Muscle of back (tissue), 11 donors: Measurements from ENCODE around the gene ASCC2. TPM values are rescaled to one million over a fixed set of nuclear protein-coding genes. Genes with fewer than 3 reads are reported as not detected.

Source experiments
- DNase-seq, 3 donors: peaks; one replicate each; pipeline versions ENCODE4 v3.0.0 to v3.0.0-alpha.2; 2013
- polyA plus RNA-seq, 10 donors: library from polyadenylated mRNA; unstranded; fragments of 120-200 nt; gene quantifications; one replicate each; pipeline ENCODE4 v1.2.1, GENCODE V29; 2013; ENCODE audit not compliant: insufficient read length in 10 of 10

ASCC2 gene
- polyA plus RNA-seq, 10 donors: 25.0 to 37.3 (median 31.6) TPM

- no peak for DNase-seq
Observed at GRCh38 chr22:29817724-29818123, 20.4 kb downstream of the ASCC2 start.

- no peak for DNase-seq
Observed at GRCh38 chr22:29816980-29817379, 21.1 kb downstream of the ASCC2 start.

- DNase-seq: no peak
Observed at GRCh38 chr22:29816539-29816938, 21.5 kb downstream of the ASCC2 start.

- peak in 1 of 3 donors; percentile 37 for DNase-seq
Observed at GRCh38 chr22:29816128-29816527, 21.9 kb downstream of the ASCC2 start.

GRCh38 chr22:29815580-29815979 lies 22.5 kb downstream of the ASCC2 start:
- no peak for DNase-seq

GRCh38 chr22:29814003-29814402 lies 24.1 kb downstream of the ASCC2 start:
- DNase-seq: no peak

- DNase-seq: no peak
Observed at GRCh38 chr22:29813563-29813962, 24.5 kb downstream of the ASCC2 start.

- DNase-seq: no peak
Observed at GRCh38 chr22:29813126-29813525, 24.9 kb downstream of the ASCC2 start.

GRCh38 chr22:29811377-29811776 lies 26.7 kb downstream of the ASCC2 start:
- no peak for DNase-seq

- peak in 1 of 3 donors; percentile 52 for DNase-seq
Observed at GRCh38 chr22:29810216-29810615, 27.9 kb downstream of the ASCC2 start.

GRCh38 chr22:29806196-29806595 lies 31.9 kb downstream of the ASCC2 start:
- DNase-seq: peak in 1 of 3 donors; percentile 69

- no peak for DNase-seq
Observed at GRCh38 chr22:29804985-29805384, 33.1 kb downstream of the ASCC2 start.

- DNase-seq: no peak
Observed at GRCh38 chr22:29803190-29803589, 34.9 kb downstream of the ASCC2 start.

- DNase-seq: no peak
Observed at GRCh38 chr22:29801796-29802195, 36.3 kb downstream of the ASCC2 start.

GRCh38 chr22:29801153-29801552 lies 36.9 kb downstream of the ASCC2 start:
- no peak for DNase-seq

GRCh38 chr22:29799217-29799680 lies 38.8 kb downstream of the ASCC2 start:
- DNase-seq: peak in 1 of 3 donors; percentile 65

GRCh38 chr22:29798801-29799200 lies 39.3 kb downstream of the ASCC2 start:
- no peak for DNase-seq

- DNase-seq: no peak
Observed at GRCh38 chr22:29798318-29798717, 39.8 kb downstream of the ASCC2 start.

- no peak for DNase-seq
Observed at GRCh38 chr22:29797351-29797750, 40.7 kb downstream of the ASCC2 start.

- no peak for DNase-seq
Observed at GRCh38 chr22:29795663-29796062, 42.4 kb downstream of the ASCC2 start.

GRCh38 chr22:29793396-29793795 lies 44.7 kb downstream of the ASCC2 start:
- DNase-seq: no peak

- no peak for DNase-seq
Observed at GRCh38 chr22:29790061-29790460, 48.0 kb downstream of the ASCC2 start.

- no peak for DNase-seq
Observed at GRCh38 chr22:29788339-29789279, 49.5 kb downstream of the ASCC2 start.
